Measurements from ENCODE around the gene USP54.

The USP54 gene

DNA sequence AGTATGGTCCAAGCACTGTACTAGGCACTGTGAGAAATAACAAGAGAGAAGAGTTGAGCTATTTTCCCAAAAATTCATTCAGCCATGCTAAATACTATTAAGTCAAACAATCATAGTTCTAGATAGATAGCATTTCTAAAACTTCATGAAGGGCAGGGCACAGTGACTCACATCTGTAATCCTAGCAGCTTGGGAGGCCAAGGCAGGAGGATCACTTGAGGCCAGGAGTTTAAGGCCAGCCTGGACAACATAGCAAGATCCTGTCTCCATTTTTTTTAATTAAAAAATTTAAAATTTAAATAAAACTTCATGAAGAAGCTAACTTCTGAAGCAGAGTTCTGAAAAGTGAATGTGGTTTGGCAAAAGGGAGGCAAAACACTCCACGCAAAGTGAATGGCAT lies 29.9 kb downstream of the USP54 start:
- Histone ChIP-seq H3K4me3 (no peak overlapping the region), H3K9me3 (no peaks in the 10 kb centered on the region), H3K27me3 (no peaks in the 10 kb centered on the region), H3K27ac (no peak overlapping the region), H3K4me1 (no peaks in the 10 kb centered on the region), H3K36me3 (peaks cover 0 to 9% (median 5%) of the 10 kb centered on the region in 3 donors)
- DNase-seq: no peak
- intact Hi-C loops (cut with DNase I; ENCODE audit: low total_unique reads): no loop called here
- TF ChIP-seq, protein P1, sequence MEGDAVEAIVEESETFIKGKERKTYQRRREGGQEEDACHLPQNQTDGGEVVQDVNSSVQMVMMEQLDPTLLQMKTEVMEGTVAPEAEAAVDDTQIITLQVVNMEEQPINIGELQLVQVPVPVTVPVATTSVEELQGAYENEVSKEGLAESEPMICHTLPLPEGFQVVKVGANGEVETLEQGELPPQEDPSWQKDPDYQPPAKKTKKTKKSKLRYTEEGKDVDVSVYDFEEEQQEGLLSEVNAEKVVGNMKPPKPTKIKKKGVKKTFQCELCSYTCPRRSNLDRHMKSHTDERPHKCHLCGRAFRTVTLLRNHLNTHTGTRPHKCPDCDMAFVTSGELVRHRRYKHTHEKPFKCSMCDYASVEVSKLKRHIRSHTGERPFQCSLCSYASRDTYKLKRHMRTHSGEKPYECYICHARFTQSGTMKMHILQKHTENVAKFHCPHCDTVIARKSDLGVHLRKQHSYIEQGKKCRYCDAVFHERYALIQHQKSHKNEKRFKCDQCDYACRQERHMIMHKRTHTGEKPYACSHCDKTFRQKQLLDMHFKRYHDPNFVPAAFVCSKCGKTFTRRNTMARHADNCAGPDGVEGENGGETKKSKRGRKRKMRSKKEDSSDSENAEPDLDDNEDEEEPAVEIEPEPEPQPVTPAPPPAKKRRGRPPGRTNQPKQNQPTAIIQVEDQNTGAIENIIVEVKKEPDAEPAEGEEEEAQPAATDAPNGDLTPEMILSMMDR (IDR thresholded peaks at IDR 0.05): no peak

DNA sequence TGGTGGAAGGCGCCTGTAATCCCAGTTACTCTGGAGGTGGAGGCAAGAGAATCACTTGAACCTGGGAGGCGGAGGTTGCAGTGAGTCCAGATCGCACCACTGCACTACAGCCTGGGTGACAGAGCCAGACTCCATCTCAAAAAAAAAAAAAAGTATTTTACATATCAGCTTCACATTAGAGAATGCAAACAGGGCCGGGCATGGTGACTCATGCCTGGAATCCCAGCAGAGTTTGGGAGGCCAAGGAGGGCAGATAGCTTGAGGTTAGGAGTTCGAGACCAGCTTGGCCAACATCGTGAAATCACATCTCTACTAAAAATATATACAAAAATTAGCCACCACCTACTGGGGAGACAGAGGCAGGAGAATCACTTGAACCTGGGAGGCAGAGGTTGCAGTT lies 31.6 kb downstream of the USP54 start:
- TF ChIP-seq, protein P1 (IDR thresholded peaks at IDR 0.05): no peak
- Histone ChIP-seq H3K27me3 (no peaks in the 10 kb centered on the region), H3K36me3 (peaks cover 0 to 9% (median 5%) of the 10 kb centered on the region in 3 donors), H3K4me1 (no peaks in the 10 kb centered on the region), H3K4me3 (no peak overlapping the region), H3K9me3 (no peaks in the 10 kb centered on the region), H3K27ac (no peak overlapping the region)
- intact Hi-C loops (cut with DNase I; ENCODE audit: low total_unique reads): no loop called here
- DNase-seq: no peak

DNA sequence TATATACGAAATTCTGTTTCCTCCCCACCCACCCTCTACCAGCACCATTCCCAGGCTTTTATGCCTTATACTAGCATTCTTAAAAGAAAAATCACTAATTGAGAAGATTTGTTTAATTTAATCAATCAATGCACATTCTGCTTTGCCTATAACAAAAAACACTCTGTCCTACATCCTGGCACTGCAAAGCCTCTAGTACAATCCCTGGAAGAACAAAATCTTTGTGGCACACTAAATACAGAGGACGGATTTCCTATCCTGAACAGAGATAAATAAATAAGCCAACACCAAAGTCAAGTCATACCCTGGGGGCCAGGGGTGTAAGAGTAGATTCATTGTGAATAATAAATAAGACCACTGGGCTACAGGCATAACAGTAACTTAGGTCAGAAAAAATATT lies 34.3 kb downstream of the USP54 start:
- TF ChIP-seq, protein P1 (IDR thresholded peaks at IDR 0.05): no peak
- no peak overlapping the region for H3K27ac ChIP-seq
- no peak for DNase-seq
- no peaks in the 10 kb centered on the region for H3K27me3 ChIP-seq
- H3K4me3 ChIP-seq: no peak overlapping the region
- H3K4me1 ChIP-seq: peaks cover 0 to 6% (median 2%) of the 10 kb centered on the region in 4 donors
- intact Hi-C loops (cut with DNase I; ENCODE audit: low total_unique reads): no loop called here
- H3K36me3 ChIP-seq: peaks cover 0 to 6% (median 5%) of the 10 kb centered on the region in 3 donors
- H3K9me3 ChIP-seq: no peaks in the 10 kb centered on the region

DNA sequence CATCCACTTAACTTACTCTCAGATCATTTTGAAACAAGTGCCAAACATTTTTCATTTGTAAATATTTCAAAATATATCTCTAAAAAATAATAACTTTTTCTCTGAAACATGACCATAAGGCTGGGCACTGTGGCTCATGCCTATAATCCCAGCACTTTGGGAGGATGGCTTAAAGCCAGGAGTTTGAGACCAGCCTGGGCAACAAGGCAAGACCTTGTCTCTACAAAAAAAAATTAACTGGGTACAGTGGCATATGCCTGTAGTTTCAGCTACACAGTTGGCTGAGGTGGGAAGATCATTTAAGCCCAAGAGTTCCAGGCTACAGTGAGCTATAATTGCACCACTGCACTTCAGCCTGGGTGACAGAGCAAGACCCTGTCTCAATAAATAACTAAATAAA lies 36.4 kb downstream of the USP54 start:
- intact Hi-C loops (cut with DNase I; ENCODE audit: low total_unique reads): no loop called here
- H3K4me3 ChIP-seq: no peak overlapping the region
- peaks cover 0 to 6% (median 2%) of the 10 kb centered on the region in 4 donors for H3K4me1 ChIP-seq
- H3K9me3 ChIP-seq: no peaks in the 10 kb centered on the region
- TF ChIP-seq, protein P1 (IDR thresholded peaks at IDR 0.05): no peak
- H3K36me3 ChIP-seq: peaks cover 0 to 5% (median 0%) of the 10 kb centered on the region in 3 donors
- H3K27ac ChIP-seq: no peak overlapping the region
- no peak for DNase-seq
- H3K27me3 ChIP-seq: no peaks in the 10 kb centered on the region

DNA sequence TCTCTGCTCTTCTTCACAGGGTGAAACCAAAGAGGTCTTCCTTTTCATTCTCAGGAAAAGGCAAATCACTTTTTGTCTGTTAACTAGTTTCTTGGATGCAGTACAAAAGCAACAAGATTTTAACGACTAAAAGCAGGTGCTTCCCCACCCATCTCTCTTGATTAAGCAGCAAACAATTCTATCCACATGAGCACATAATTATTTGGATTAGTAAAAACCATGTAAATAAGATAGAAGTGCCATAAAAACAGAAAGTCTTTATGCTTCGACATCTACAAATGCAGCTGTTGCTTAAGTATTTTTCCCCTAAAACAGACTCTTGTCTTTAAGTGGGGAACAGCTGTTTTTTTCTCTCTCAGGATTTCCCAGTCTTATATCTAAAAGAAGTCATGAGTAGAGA lies 37.4 kb downstream of the USP54 start:
- TF ChIP-seq, protein P1 (IDR thresholded peaks at IDR 0.05): no peak
- no peak overlapping the region for H3K27ac ChIP-seq

More for the DNA sequence above, 37.4 kb downstream of the USP54 start:
- H3K36me3 ChIP-seq: peaks cover 0 to 5% (median 0%) of the 10 kb centered on the region in 3 donors
- H3K4me1 ChIP-seq: peaks cover 0 to 6% (median 2%) of the 10 kb centered on the region in 4 donors
- H3K9me3 ChIP-seq: no peaks in the 10 kb centered on the region
- DNase-seq: no peak
- H3K27me3 ChIP-seq: no peaks in the 10 kb centered on the region
- H3K4me3 ChIP-seq: no peak overlapping the region
- intact Hi-C loops (cut with DNase I; ENCODE audit: low total_unique reads): no loop called here
